GM18508 (cell line): ENCODE measurements around the gene DPAGT1.
"Not testable (repeated sequence)": the region's sequence is repeated elsewhere in the genome, so short reads cannot be mapped to it uniquely, and the experiment has no call there.

ENCODE experiments used
- ATAC-seq: cut with Tn5 transposase; IDR thresholded peaks from one replicate; pipeline ENCODE4 v1.9.1; 2021; ENCODE audit warnings: moderate number of reproducible peaks; ENCODE audit not compliant: insufficient read depth, unreplicated experiment

DPAGT1 gene

GRCh38 chr11:119116235-119116594 is 14.6 kb upstream of the DPAGT1 start:
- no peak for ATAC-seq

GRCh38 chr11:119115484-119116234 is 14.0 kb upstream of the DPAGT1 start:
- no peak for ATAC-seq

- ATAC-seq = no peak
Measured at GRCh38 chr11:119114351-119114750, 12.7 kb upstream of the DPAGT1 start.

GRCh38 chr11:119113716-119114115 is 12.1 kb upstream of the DPAGT1 start:
- ATAC-seq = no peak

- ATAC-seq = no peak
Measured at GRCh38 chr11:119112314-119113020, 10.8 kb upstream of the DPAGT1 start.

GRCh38 chr11:119111361-119111925 is 9.8 kb upstream of the DPAGT1 start:
- ATAC-seq = no peak

- no peak for ATAC-seq
Measured at GRCh38 chr11:119110439-119110838, 8.8 kb upstream of the DPAGT1 start.

GRCh38 chr11:119109843-119110242 is 8.2 kb upstream of the DPAGT1 start:
- ATAC-seq = no peak

GRCh38 chr11:119108857-119109221 is 7.2 kb upstream of the DPAGT1 start:
- ATAC-seq = no peak

GRCh38 chr11:119108146-119108856 is 6.6 kb upstream of the DPAGT1 start:
- ATAC-seq = no peak

GRCh38 chr11:119107538-119108145 is 6.0 kb upstream of the DPAGT1 start:
- ATAC-seq = no peak

- ATAC-seq = no peak
Measured at GRCh38 chr11:119106564-119107537, 5.2 kb upstream of the DPAGT1 start, which contains the start of gene C2CD2L. C2CD2L (plus strand) TSS chr11:119107344; CDS start chr11:119107742, 398 bp downstream.

- no peak for ATAC-seq
Measured at GRCh38 chr11:119103793-119104192, 2.1 kb upstream of the DPAGT1 start.

GRCh38 chr11:119103161-119103664 is 1.6 kb upstream of the DPAGT1 start:
- not testable (repeated sequence) for ATAC-seq

GRCh38 chr11:119100994-119101758 is 477 bp downstream of the DPAGT1 start:
- ATAC-seq = no peak

GRCh38 chr11:119100246-119100970 is 1.2 kb downstream of the DPAGT1 start:
- ATAC-seq = no peak

- ATAC-seq = no peak
Measured at GRCh38 chr11:119099711-119100110, 1.9 kb downstream of the DPAGT1 start.
